Measurements from ENCODE around the gene APH1A.
"Not testable (repeated sequence)": the region's sequence is repeated elsewhere in the genome, so short reads cannot be mapped to it uniquely, and the experiment has no call there.

APH1A gene

DNA sequence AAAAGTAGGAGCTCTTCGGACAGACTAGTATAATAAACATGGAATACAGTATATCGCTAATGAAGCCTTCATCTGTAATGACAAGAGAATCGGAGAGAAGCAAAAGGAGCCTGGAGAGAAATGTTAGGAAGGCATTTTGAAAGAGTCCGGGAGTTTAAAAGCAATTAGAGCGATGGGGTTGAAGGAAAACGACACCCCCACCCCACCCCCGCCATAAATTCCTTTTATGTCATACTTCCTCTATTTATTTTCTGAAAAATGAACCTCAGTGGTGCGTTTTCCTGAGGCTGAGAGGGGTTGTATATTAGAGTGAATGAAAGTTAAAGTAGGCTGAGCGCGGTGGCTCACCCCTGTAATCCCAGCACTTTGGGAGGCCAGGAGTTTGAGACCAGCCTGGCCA is 635 bp upstream of the APH1A start:
- in situ Hi-C loops (cut with MboI; ENCODE audit: low sequenced_read_pairs), result no loop called here

DNA sequence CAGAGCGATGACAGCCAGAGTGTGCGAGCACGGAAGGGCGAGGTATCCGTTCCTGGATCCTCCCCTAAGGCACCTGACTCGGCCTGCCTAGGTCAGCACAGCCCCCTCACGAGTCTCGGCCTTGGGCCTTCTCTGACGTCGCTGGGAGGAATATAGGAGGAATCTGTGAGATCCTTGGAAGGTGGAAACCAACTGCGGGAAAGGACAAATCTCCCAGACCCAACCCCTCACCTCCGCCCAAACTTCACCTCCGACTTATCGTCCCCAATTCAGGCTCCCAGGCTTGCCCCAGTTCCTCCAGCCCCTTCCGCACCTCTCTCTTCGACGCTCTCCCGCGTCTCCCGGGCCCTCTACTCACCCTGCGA is 494 bp downstream of the APH1A start:
- in situ Hi-C loops (cut with MboI; ENCODE audit: low sequenced_read_pairs), result no loop called here

DNA sequence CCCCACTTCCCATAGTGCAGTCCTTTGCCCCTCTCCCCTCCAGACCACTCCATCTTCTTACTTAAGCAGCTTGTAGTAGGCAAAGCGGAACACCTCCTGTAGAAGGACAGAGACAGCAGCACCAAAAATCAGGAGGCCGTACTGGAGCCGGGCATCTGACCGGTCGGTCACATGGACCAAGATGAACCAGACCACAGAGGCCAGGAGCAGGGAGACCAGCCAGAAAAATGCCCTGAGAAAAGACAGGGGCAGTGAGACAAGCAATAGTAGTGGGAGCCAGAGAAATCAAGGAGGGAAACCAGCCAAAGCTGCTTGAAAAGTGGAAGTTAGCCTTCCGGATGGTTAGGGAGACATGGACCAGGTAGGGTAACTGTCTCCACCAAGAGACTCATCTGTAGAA is 920 bp downstream of the APH1A start:
- in situ Hi-C loops (cut with MboI; ENCODE audit: low sequenced_read_pairs), result no loop called here

GRCh38 chr1:150263549-150263948 is 5.3 kb downstream of the APH1A start:
- in situ Hi-C loops (cut with MboI; ENCODE audit: low sequenced_read_pairs), result no loop called here

DNA sequence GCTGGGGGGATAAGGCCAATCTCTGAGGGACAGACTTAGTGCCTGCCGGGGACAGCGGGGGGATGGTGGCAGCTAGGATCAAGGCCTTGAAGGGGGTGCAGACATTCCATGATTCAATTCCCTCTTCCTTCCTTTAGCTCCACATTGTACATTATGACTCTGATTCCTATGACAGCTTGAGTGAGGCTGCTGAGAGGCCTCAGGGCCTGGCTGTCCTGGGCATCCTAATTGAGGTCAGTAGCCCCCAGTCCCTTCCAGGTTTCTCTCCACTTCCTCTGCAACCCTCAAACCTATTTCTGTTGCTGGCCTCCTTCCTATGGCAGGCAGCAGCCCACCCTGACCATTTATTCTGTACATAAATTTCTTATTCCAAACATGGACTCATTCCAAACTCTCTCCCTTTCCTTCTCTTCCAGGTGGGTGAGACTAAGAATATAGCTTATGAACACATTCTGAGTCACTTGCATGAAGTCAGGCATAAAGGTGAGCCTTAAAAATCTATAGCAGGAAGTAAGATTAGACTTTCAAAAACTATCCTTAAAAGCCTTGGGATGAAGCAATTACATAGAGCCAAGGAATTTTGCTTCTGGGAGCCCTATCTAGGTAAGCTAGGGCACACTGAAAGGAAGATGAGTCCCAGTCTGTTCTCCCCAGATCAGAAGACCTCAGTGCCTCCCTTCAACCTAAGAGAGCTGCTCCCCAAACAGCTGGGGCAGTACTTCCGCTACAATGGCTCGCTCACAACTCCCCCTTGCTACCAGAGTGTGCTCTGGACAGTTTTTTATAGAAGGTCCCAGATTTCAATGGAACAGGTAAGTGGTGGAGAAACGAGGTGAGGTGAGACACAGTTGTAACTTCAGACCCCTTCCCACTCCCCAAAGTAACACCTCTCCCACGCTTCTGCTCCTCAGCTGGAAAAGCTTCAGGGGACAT is 6.2 kb downstream of the APH1A start:
- in situ Hi-C loops (cut with MboI; ENCODE audit: low sequenced_read_pairs), result no loop called here

DNA sequence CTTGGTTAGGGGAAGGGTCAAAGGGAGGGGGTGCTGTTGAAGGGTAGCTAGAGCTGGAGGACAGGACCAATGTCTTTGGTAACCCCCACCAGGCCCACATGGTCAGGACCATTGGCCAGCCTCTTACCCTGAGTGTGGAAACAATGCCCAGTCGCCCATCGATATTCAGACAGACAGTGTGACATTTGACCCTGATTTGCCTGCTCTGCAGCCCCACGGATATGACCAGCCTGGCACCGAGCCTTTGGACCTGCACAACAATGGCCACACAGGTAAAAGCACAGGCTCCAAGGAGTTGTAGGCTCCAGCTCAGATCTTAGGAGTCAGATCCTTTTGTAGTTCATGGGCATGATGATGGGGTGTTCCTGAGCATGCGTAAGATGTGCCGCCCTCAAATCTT is 7.4 kb downstream of the APH1A start:
- in situ Hi-C loops (cut with MboI; ENCODE audit: low sequenced_read_pairs), result no loop called here

DNA sequence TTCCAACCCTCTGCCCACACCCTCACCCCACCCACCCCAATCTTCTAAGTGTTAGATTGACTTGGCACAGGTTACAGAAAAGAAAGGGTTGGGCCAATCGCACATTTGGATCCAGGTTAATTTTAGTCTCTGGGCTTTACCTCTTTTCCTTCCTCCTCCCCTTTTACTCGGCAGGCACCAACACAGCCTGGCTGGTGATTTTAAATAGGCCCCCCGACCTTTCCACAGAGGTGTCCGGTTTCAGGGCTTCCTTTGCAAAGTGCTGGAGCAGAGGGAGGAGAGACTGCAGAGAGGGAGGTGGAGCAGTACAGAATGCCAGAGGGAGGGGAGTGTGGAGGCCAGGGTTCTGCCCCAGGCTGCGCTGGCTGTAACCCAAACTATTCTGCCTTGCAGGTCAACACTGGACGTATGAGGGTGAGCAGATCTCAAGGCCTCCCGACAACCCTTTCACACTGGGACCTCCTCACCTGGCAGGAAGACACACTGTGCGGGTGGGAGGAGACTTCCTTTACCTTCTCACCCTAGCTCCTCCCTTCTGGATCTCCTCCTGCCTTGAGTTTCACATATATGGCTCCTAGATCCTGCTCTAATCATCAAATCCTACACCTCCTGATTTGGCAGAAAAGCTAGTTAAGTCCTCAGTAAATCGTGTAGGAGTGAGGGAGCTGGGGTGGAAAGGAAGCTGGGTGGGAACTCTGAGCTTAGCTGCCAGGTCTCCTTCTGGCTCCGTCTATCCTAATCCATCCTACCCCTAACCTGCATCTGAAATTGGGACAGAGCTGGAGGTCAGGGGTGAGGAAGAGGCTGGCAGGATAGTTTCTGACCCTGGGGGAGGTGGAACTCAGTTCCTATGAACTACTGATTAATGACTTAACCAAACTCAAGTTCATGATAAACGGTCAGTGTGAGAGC is 8.8 kb downstream of the APH1A start:
- in situ Hi-C loops (cut with MboI; ENCODE audit: low sequenced_read_pairs), result no loop called here

DNA sequence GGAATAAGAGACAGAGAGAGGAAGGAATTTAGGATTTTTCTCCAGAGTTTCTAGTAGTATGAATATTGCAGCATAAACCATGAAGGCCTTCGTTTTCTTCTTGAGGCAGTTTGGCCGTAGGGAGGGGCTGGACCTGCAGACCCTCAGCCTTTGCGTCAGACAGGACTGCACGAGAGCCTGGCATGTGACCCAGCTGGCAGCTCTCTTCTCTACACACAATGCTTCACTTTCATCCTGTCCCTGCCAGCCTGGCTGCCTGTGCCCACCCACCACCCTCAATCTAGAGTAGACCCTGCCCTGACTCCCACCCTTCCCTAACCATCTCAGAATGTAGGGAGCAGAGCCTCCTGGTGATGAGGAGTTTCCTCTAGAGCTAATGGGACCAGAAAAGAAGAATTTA is 9.6 kb downstream of the APH1A start:
- in situ Hi-C loops (cut with MboI; ENCODE audit: low sequenced_read_pairs), result no loop called here

DNA sequence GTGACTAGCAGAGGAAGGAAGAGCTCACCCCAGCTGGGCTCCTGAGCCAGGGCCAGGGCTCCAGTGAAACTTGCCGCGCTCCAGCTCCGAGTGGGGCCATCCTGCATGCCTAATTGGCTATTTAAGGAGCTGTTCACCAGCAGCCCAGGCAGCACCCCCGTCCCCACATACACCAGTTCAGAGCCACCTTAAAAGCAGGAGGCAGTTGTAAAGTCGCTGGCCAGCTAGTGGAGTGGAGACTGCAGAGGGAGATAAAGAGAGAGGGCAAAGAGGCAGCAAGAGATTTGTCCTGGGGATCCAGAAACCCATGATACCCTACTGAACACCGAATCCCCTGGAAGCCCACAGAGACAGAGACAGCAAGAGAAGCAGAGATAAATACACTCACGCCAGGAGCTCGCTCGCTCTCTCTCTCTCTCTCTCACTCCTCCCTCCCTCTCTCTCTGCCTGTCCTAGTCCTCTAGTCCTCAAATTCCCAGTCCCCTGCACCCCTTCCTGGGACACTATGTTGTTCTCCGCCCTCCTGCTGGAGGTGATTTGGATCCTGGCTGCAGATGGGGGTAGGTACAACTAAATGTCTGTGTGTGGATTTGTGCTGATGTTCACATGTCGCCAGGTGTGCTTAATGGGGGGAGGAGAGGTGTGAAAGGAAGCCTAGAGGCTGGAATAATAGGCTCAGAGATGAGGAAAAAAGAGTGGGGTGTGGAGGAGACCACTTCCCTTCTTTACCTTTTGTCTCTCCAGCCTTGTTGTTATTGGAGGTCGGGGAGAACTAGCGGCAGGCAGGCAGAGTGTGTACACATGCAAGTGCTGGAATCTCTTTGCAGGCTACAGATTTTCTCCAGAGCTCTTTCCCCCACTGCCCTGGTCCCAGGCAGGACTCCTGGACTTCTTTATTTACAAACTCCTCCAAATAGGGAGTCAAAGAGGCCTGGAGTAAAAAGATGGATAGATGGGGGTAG is 10.9 kb downstream of the APH1A start, which contains the start of gene CA14:
Gene CA14, plus strand, starts transcription at position 151 of the 962 bp plus-strand sequence. Its CDS starts 355 bp downstream, at position 506.
- in situ Hi-C loops (cut with MboI; ENCODE audit: low sequenced_read_pairs), result no loop called here

- in situ Hi-C loops (cut with MboI; ENCODE audit: low sequenced_read_pairs), result no loop called here
These were observed 12.1 kb downstream of the APH1A start for GRCh38 chr1:150256554-150257341.

GRCh38 chr1:150256198-150256553 is 12.6 kb downstream of the APH1A start:
- in situ Hi-C loops (cut with MboI; ENCODE audit: low sequenced_read_pairs), result no loop called here

GRCh38 chr1:150249936-150250335 is 18.9 kb downstream of the APH1A start:
- in situ Hi-C loops (cut with MboI; ENCODE audit: low sequenced_read_pairs), result no loop called here

DNA sequence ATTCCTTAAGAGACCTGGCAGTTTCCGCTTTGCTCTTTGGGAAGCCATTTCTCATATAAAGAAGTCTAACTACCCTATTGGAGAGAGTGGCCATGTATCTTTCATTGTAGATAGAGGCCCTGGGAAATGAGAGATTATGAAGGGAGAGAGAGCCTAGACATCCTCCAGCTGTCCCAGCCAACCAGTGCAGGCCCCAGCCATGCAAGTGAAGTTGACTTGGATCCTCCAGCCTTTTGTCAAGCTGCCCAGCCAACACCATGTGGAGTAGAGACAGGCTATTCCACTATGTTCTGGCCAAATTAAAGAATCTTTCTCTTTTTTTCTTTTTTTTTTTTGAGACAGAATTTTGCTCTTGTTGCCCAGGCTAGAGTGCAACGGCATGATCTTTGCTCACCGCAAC is 25.8 kb downstream of the APH1A start:
- in situ Hi-C loops (cut with MboI; ENCODE audit: low sequenced_read_pairs), result no loop called here

DNA sequence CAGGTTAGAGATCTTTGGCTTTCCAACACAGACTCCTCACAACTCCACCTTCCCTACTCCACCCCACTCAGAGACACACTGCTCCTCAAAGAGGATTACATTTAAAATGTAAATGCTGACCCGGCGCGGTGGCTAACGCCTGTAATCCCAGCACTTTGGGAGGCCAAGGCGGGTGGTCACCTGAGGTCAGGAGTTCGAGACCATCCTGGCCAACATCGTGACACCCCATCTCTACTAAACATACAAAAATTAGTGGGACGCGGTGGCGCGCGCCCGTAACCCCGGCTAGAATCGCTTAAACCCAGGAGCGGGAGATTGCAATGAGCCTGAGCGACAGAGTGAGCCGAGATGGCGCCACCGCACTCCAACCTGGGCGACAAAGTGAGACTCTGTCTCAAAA is 31.1 kb downstream of the APH1A start:
- in situ Hi-C loops (cut with MboI; ENCODE audit: low sequenced_read_pairs), result no loop called here

GRCh38 chr1:150237176-150237575 is 31.6 kb downstream of the APH1A start:
- in situ Hi-C loops (cut with MboI; ENCODE audit: low sequenced_read_pairs), result not testable (repeated sequence)

GRCh38 chr1:150236614-150237100 is 32.2 kb downstream of the APH1A start:
- in situ Hi-C loops (cut with MboI; ENCODE audit: low sequenced_read_pairs), result no loop called here

DNA sequence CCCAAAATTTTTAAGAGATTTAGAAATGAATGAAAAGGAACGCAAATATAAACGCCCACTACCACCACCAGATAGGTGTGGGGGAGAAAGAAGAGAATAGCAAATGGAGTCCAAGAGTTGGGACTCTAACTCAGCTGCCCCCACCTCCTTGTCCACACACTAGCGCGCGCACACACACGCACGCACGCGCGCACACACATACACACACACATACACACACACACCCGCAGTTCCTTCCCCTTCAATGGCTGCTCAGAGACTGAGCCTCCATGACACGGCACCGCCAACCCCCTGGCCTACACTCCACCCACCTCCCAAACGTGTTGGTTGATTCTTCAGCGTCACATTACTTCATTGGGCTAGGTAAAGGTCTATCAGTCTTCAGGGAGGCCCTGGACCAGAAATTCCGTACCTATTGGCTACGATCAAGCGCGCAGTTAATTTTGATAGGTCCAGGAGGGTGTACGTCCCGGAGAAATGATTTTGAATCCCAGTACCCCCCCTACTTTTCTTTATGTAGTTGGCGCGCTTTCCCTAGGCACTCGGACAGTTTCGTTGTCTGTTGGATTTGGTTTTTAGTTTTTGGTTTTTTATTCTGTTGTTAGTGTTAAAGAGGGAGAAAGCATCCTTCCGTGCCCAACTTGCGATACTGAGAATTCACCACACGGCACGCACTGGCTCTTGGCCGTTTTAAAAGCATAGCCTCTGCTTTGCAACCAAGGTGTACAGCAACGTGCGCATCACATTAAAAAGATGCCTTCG is 32.8 kb downstream of the APH1A start, which contains the start of gene ANP32E:
Gene ANP32E, minus strand, starts transcription at position 261 of the 762 bp plus-strand sequence. CDS start 326 bp downstream, outside the sequence.
- in situ Hi-C loops (cut with MboI; ENCODE audit: low sequenced_read_pairs), result no loop called here

- in situ Hi-C loops (cut with MboI; ENCODE audit: low sequenced_read_pairs), result no loop called here
These were observed 33.4 kb downstream of the APH1A start for GRCh38 chr1:150235294-150235851.

All from hTERT RPE-1 (cell line).